Measurements from ENCODE around the gene LMX1A.

LMX1A gene

DNA sequence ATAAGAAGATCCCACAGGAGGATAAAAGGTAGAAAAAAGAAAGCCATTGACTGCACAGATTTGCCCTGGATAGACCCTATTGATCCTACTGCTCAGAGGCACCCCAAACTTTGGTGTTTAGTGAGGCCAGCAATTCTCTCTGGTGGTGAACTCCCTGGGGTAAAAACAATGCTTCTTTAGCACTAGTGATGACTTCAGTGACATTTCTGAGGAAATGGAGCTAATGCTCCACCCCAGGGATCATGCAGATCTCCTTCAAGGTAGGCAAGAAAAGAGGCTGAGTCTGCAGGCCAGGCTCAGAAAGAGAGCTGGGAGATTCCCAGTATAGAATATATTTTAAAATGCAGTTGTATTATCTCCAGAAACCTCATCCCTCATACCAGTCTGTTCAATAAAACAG lies 140.3 kb downstream of the LMX1A start:
- no peaks in the 10 kb centered on the region for H3K4me1 ChIP-seq (ENCODE audit: control insufficient read depth, insufficient read depth, low read length)
- H3K4me3 ChIP-seq (ENCODE audit: low read length): no peak overlapping the region
- no peaks in the 10 kb centered on the region for H3K27me3 ChIP-seq (ENCODE audit: control insufficient read depth, insufficient read depth, low read length)
- H3K36me3 ChIP-seq (ENCODE audit: control insufficient read depth, insufficient read depth, low read length): no peaks in the 10 kb centered on the region
- H3K27ac ChIP-seq (ENCODE audit: low read depth, low read length): no peak overlapping the region
- no peak overlapping the region for H3K9ac ChIP-seq (ENCODE audit: low read length)

- no peaks in the 10 kb centered on the region for H3K27me3 ChIP-seq (ENCODE audit: control insufficient read depth, insufficient read depth, low read length)
- no peak overlapping the region for H3K4me3 ChIP-seq (ENCODE audit: low read length)
- no peaks in the 10 kb centered on the region for H3K4me1 ChIP-seq (ENCODE audit: control insufficient read depth, insufficient read depth, low read length)
- H3K9ac ChIP-seq (ENCODE audit: low read length): no peak overlapping the region
- H3K36me3 ChIP-seq (ENCODE audit: control insufficient read depth, insufficient read depth, low read length): no peaks in the 10 kb centered on the region
- no peak overlapping the region for H3K27ac ChIP-seq (ENCODE audit: low read depth, low read length)
Measured at GRCh38 chr1:165215676-165216075, 140.8 kb downstream of the LMX1A start.

DNA sequence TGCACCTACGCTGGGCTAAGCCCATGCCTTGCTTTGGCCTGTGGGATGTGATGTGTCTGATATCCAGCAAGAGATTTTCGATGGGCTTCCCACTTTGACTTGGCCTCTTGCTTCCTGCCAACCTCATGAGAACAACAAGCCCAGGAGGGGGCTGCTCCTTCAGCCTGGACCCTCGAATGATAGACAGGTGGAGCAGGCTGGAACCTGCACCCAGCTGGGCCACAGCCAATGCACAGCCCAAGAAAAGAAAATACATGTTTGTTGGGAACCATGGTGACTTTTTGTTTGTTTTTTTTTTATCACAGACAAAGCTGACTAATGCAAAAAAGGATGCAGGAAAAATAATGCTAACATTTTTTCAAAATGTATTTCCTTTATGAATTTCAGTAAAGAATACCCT lies 144.3 kb downstream of the LMX1A start:
- no peak overlapping the region for H3K9ac ChIP-seq (ENCODE audit: low read length)
- H3K4me1 ChIP-seq (ENCODE audit: control insufficient read depth, insufficient read depth, low read length): no peaks in the 10 kb centered on the region
- no peak overlapping the region for H3K27ac ChIP-seq (ENCODE audit: low read depth, low read length)
- no peaks in the 10 kb centered on the region for H3K36me3 ChIP-seq (ENCODE audit: control insufficient read depth, insufficient read depth, low read length)
- no peak overlapping the region for H3K4me3 ChIP-seq (ENCODE audit: low read length)
- H3K27me3 ChIP-seq (ENCODE audit: control insufficient read depth, insufficient read depth, low read length): no peaks in the 10 kb centered on the region

DNA sequence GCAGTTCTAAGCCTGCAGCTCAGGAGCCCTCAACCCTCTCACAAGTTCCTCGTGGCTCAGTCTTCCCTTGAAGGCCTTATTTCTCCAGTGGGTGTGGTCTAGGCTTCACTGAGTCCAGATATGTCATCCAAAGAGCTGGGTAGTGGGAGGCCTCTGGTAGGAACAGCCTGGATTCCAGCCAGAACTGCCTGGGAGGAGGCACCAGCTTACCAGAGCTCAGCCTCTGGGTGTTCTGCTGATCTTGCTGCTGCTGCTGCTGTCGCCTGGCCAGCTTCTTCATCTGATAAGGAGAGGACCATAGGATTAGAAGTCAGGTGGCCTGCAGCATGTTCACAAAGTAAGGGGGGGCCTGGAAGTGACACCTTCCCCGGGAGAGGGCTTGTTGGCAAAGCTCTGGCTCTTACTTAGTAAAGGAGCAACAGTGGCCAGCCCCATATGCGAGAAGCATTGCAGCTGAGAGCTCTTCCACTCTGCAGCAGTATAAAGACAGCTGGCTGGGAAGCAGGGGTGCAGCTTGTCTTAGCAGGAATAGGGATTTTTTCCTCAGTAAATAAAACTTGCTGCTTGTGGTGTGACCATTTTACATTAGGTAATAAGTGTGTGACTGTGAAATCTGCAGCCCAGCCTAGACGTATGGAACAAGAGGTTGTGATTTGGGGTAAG lies 148.5 kb downstream of the LMX1A start:
- Histone ChIP-seq H3K4me3 (ENCODE audit: low read length) (no peak overlapping the region), H3K27me3 (ENCODE audit: control insufficient read depth, insufficient read depth, low read length) (no peaks in the 10 kb centered on the region), H3K9ac (ENCODE audit: low read length) (no peak overlapping the region), H3K36me3 (ENCODE audit: control insufficient read depth, insufficient read depth, low read length) (no peaks in the 10 kb centered on the region), H3K27ac (ENCODE audit: low read depth, low read length) (no peak overlapping the region), H3K4me1 (ENCODE audit: control insufficient read depth, insufficient read depth, low read length) (no peaks in the 10 kb centered on the region)

DNA sequence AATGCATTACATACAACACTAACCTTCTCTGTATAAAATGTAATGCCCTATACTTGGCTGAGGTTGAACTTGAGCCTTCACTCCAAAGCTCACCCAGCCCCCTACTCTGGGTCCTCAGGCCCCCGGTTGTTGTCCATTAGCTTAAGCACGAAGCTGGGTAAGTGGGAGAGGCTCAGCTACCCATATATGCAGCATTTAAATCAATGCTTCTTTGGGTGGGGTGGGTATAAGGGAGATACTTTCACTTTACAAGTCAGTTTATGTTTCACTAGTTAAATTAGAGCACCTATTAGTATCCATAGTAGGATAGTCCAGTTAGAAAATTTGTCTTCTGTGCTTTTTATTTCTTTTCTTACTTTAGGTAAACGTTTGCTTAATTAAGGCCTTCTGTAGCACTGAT lies 151.4 kb downstream of the LMX1A start:
- H3K4me1 ChIP-seq (ENCODE audit: control insufficient read depth, insufficient read depth, low read length): no peaks in the 10 kb centered on the region
- no peaks in the 10 kb centered on the region for H3K27me3 ChIP-seq (ENCODE audit: control insufficient read depth, insufficient read depth, low read length)
- no peak overlapping the region for H3K4me3 ChIP-seq (ENCODE audit: low read length)
- no peaks in the 10 kb centered on the region for H3K36me3 ChIP-seq (ENCODE audit: control insufficient read depth, insufficient read depth, low read length)
- no peak overlapping the region for H3K27ac ChIP-seq (ENCODE audit: low read depth, low read length)
- H3K9ac ChIP-seq (ENCODE audit: low read length): no peak overlapping the region

DNA sequence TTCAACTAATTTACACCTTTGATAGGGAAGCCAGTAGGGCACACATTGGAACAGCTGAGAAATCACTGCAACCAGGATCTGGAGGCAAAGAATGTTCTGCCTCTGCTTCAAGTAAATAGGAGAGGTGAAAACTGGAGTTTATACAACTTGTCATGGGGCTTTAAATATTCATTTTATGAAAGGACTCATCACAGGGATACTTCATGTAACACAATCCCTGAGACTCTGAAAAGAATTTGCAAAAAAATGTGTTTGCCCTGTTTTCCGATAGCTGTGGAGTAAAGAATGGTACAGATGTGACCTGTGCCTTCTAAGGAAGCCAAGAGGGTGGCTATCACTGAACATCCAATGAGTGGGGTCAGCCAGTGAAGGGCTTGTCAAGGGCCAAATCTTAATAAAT lies 152.0 kb downstream of the LMX1A start:
- no peaks in the 10 kb centered on the region for H3K27me3 ChIP-seq (ENCODE audit: control insufficient read depth, insufficient read depth, low read length)
- no peaks in the 10 kb centered on the region for H3K36me3 ChIP-seq (ENCODE audit: control insufficient read depth, insufficient read depth, low read length)
- no peaks in the 10 kb centered on the region for H3K4me1 ChIP-seq (ENCODE audit: control insufficient read depth, insufficient read depth, low read length)
- H3K9ac ChIP-seq (ENCODE audit: low read length): no peak overlapping the region
- H3K27ac ChIP-seq (ENCODE audit: low read depth, low read length): no peak overlapping the region
- H3K4me3 ChIP-seq (ENCODE audit: low read length): no peak overlapping the region

DNA sequence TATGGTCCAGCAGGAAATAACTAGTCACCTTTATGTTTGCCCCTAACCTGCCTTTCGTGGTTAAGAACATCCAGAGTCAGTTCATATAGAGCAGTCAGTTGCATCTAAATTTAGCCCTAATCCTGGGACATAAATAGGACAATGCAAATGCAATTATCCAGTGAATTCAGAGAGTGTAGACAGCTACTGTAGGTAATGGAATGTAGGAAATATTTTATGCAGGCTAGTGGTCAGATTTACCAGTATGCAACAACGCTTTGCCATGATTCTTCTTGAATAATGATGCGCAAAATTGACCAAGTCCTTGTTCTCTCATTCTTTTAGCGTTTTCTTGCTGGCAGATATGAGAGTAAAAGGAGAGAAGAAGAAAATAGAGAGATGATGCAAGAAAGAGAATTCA lies 165.4 kb downstream of the LMX1A start:
- Histone ChIP-seq H3K27me3 (ENCODE audit: control insufficient read depth, insufficient read depth, low read length) (no peaks in the 10 kb centered on the region), H3K27ac (ENCODE audit: low read depth, low read length) (no peak overlapping the region), H3K4me3 (ENCODE audit: low read length) (no peak overlapping the region), H3K9ac (ENCODE audit: low read length) (no peak overlapping the region), H3K36me3 (ENCODE audit: control insufficient read depth, insufficient read depth, low read length) (no peaks in the 10 kb centered on the region), H3K4me1 (ENCODE audit: control insufficient read depth, insufficient read depth, low read length) (no peaks in the 10 kb centered on the region)

GRCh38 chr1:165189913-165190312 lies 166.6 kb downstream of the LMX1A start:
- Histone ChIP-seq H3K36me3 (ENCODE audit: control insufficient read depth, insufficient read depth, low read length) (no peaks in the 10 kb centered on the region), H3K9ac (ENCODE audit: low read length) (no peak overlapping the region), H3K4me1 (ENCODE audit: control insufficient read depth, insufficient read depth, low read length) (no peaks in the 10 kb centered on the region), H3K27me3 (ENCODE audit: control insufficient read depth, insufficient read depth, low read length) (no peaks in the 10 kb centered on the region), H3K27ac (ENCODE audit: low read depth, low read length) (no peak overlapping the region), H3K4me3 (ENCODE audit: low read length) (no peak overlapping the region)

GRCh38 chr1:165189011-165189410 lies 167.5 kb downstream of the LMX1A start:
- no peak overlapping the region for H3K4me3 ChIP-seq (ENCODE audit: low read length)
- no peak overlapping the region for H3K9ac ChIP-seq (ENCODE audit: low read length)
- no peaks in the 10 kb centered on the region for H3K27me3 ChIP-seq (ENCODE audit: control insufficient read depth, insufficient read depth, low read length)
- H3K36me3 ChIP-seq (ENCODE audit: control insufficient read depth, insufficient read depth, low read length): no peaks in the 10 kb centered on the region
- no peak overlapping the region for H3K27ac ChIP-seq (ENCODE audit: low read depth, low read length)
- no peaks in the 10 kb centered on the region for H3K4me1 ChIP-seq (ENCODE audit: control insufficient read depth, insufficient read depth, low read length)

DNA sequence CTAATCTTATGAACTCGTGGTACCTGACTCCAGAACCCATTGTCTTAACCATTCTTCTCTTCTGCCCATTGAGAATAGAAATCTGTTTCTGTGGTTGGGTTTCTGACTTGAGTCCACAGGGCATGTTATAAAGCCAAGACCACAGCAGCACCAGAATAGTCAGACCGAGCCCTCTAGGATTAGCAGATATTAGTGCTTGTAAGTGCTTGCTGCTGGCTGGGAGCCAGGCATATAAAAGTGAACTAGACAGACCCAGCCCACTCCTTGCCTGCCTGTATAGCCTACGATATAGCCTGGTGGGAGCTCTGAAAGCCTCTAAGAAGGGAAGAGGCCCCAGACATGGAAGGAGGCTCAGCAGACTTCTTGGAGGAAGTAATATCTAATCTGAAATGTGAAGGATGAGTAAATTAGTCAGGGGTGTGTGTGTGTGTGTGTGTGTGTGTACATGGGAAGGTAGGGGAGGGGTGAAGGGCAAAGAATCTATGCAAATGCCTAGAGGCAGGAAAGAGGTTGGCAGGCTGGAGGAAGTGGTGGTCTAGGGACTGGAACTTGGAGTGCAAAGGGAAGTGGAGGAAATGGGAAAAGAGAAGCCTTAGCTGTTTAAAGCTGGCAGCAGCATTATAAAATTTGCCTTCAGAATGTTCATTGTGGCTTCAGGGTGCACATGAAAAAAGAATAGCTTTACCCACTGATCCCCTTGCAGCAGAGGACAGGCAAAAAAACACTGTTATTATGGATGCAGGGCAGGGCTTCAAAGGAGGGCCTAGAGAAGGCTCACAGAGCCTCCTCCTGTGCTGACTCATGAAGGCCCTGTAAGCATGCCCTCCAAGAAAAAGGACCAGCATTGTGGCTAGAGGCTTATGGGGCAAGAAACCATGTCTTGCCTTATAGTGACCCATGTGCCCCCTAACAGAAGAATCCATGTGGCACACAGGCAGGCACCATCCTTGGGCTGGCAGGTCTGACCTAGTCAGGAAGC lies 169.2 kb downstream of the LMX1A start:
- Histone ChIP-seq H3K9ac (ENCODE audit: low read length) (no peak overlapping the region), H3K4me3 (ENCODE audit: low read length) (no peak overlapping the region), H3K4me1 (ENCODE audit: control insufficient read depth, insufficient read depth, low read length) (no peaks in the 10 kb centered on the region), H3K27me3 (ENCODE audit: control insufficient read depth, insufficient read depth, low read length) (no peaks in the 10 kb centered on the region), H3K36me3 (ENCODE audit: control insufficient read depth, insufficient read depth, low read length) (no peaks in the 10 kb centered on the region), H3K27ac (ENCODE audit: low read depth, low read length) (no peak overlapping the region)

DNA sequence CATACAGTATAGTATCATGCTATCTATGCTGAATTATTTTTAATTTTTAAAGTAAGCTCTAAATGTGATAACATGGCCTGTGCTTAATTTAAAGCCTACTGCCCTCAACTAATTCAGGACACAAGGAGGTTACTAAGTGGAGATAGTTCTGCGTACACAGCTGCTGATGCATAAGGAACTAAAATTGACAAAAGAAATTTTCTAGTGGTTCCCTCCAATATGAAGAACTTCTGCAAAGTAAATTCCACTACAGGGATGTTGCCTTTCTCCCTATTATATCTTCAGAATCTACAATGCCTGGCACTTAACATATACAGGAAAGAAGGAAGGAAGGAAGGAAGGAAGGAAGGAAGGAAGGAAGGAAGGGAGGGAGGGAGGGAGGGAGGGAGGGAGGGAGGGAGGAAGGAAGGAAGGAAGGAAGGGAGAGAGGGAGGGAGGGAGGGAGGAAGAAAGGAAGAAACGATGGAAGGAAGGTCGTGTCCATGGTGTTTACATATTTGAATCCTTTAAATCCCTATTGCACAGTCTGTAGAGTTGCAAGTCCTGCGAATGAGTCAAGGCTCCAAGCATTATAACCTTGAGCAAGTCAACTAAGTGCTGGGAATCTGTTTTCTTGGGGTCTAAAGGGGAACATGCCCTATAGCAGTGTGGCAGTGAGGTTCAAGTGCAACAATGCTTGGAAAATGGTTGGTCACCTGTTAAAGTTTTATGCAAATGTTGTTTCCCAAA lies 171.2 kb downstream of the LMX1A start:
- H3K27ac ChIP-seq (ENCODE audit: low read depth, low read length): no peak overlapping the region
- no peaks in the 10 kb centered on the region for H3K36me3 ChIP-seq (ENCODE audit: control insufficient read depth, insufficient read depth, low read length)
- no peak overlapping the region for H3K4me3 ChIP-seq (ENCODE audit: low read length)
- no peak overlapping the region for H3K9ac ChIP-seq (ENCODE audit: low read length)
- H3K4me1 ChIP-seq (ENCODE audit: control insufficient read depth, insufficient read depth, low read length): no peaks in the 10 kb centered on the region
- H3K27me3 ChIP-seq (ENCODE audit: control insufficient read depth, insufficient read depth, low read length): no peaks in the 10 kb centered on the region

DNA sequence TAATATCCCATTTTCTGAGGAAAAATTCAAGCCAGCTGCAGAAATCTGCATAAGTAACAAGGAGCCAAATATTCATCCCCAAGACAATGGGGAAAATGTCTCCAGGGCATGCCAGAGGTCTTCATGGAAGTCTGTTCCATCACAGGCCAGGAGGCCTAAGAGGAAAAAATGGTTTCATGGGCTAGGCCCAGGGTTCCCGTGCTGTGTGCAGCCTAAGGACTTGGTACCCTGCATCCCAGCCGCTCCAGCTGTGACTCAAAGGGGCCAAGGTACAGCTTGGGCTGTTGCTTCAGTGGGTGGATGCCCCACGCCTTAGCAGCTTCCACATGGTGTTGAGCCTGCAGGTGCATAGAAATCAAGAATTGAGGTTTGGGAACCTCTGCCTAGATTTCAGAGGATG lies 173.5 kb downstream of the LMX1A start:
- H3K36me3 ChIP-seq (ENCODE audit: control insufficient read depth, insufficient read depth, low read length): no peaks in the 10 kb centered on the region
- H3K27me3 ChIP-seq (ENCODE audit: control insufficient read depth, insufficient read depth, low read length): no peaks in the 10 kb centered on the region
- H3K9ac ChIP-seq (ENCODE audit: low read length): no peak overlapping the region
- no peak overlapping the region for H3K27ac ChIP-seq (ENCODE audit: low read depth, low read length)
- H3K4me3 ChIP-seq (ENCODE audit: low read length): no peak overlapping the region
- no peaks in the 10 kb centered on the region for H3K4me1 ChIP-seq (ENCODE audit: control insufficient read depth, insufficient read depth, low read length)
